Activated gamma-delta T cell treated with anti-CD3 and anti-CD28 coated beads, Interleukin-2, amount 50 U/mL, for 16 hours (primary cell): ENCODE results near the gene PRKAG2.

Experiments
- DNase-seq: peaks from one replicate; pipeline ENCODE4 v3.0.0-alpha.2; 2020; ENCODE audit warnings: low read depth

Gene PRKAG2

GRCh38 chr7:151515276-151515565 lies 361.7 kb downstream of the PRKAG2 start:
- no peak for DNase-seq

GRCh38 chr7:151514461-151515275 lies 362.2 kb downstream of the PRKAG2 start:
- no peak for DNase-seq

- DNase-seq: no peak
Measured at GRCh38 chr7:151513133-151513532, 363.8 kb downstream of the PRKAG2 start.

GRCh38 chr7:151512353-151512752 lies 364.6 kb downstream of the PRKAG2 start:
- no peak for DNase-seq

GRCh38 chr7:151511946-151512345 lies 365.0 kb downstream of the PRKAG2 start:
- no peak for DNase-seq

- DNase-seq: no peak
Measured at GRCh38 chr7:151511270-151511669, 365.6 kb downstream of the PRKAG2 start.

- no peak for DNase-seq
Measured at GRCh38 chr7:151509670-151510333, 367.1 kb downstream of the PRKAG2 start.

- DNase-seq: no peak
Measured at GRCh38 chr7:151508991-151509390, 367.9 kb downstream of the PRKAG2 start.

- no peak for DNase-seq
Measured at GRCh38 chr7:151507806-151508205, 369.1 kb downstream of the PRKAG2 start.

- DNase-seq: no peak
Measured at GRCh38 chr7:151506901-151507382, 370.0 kb downstream of the PRKAG2 start.
